ENCODE data around the gene B9D1.

B9D1 gene

DNA sequence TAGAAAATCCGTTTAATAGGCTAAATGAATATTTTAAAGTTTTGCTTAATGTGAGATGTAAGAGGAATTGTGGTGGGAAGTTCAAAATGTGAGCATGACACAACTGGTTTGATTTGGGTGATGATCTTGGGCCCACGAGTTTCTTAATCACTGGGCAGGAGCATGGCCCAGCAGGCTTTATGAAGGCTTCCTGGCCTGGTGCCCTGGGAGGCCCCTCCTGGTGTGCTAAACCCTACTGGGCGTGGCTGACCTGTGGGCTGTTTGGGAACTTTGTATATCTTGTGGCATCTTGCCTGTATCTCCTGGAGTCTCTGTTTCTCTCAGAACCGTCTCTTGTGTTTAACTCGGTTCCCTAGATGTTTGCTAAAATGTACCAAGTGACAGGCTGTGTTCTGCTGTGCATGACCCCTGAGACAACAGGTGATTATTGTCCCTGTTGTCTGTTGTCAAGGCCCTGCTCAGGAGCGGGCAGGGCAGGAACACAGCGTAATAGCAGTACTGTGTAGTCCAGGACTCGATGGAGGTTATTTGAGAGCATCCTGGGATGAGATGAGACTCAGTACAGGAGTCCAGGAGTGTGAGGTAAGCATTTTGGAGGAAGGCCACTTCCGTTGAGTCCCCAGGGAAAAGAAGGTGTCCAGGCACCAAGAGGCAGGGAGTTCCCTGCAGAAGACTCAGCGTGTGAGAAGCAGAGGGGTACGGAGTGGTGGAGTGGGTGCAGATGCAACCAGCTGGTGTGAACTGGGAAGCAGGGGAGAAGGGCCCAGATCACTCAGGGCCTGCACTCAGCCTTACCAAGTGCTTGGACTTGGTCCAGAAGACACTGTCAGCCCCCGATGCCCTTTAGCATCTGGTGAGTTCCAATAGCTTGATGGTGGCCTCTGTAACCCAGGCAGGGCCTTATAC lies 48.5 kb downstream of the B9D1 start:
- DNase-seq = no peak

GRCh38 chr17:19313066-19313745 lies 49.3 kb downstream of the B9D1 start:
- DNase-seq = no peak

- no peak for DNase-seq
Measured at GRCh38 chr17:19312406-19312805, 50.1 kb downstream of the B9D1 start.

- no peak for DNase-seq
Measured at GRCh38 chr17:19311421-19312215, 50.9 kb downstream of the B9D1 start.

GRCh38 chr17:19311016-19311415 lies 51.5 kb downstream of the B9D1 start:
- DNase-seq = no peak

- DNase-seq = no peak
Measured at GRCh38 chr17:19310151-19310550, 52.4 kb downstream of the B9D1 start.

- no peak for DNase-seq
Measured at GRCh38 chr17:19309701-19310100, 52.8 kb downstream of the B9D1 start.

- no peak for DNase-seq
Measured at GRCh38 chr17:19308398-19308797, 54.1 kb downstream of the B9D1 start.

DNA sequence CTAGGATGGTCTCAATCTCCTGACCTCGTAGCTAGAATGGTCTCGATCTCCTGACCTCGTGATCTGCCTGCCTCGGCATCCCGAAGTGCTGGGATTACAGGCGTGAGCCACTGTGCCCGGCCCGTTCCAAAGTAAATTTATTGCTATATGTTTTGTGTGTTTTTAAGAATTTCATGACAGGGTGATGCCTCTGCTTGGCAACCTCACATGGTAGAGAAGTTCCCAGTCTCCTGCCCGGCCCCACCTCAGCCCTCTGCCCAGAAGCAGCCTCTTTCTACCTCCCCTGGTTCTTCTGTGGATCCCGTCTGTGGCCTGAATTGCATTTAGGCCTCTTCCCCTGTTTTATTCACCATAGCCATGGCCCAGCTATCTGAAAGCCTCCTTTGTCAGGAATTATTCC lies 55.0 kb downstream of the B9D1 start:
- no peak for DNase-seq

- no peak for DNase-seq
Measured at GRCh38 chr17:19306160-19307111, 56.1 kb downstream of the B9D1 start.

DNA sequence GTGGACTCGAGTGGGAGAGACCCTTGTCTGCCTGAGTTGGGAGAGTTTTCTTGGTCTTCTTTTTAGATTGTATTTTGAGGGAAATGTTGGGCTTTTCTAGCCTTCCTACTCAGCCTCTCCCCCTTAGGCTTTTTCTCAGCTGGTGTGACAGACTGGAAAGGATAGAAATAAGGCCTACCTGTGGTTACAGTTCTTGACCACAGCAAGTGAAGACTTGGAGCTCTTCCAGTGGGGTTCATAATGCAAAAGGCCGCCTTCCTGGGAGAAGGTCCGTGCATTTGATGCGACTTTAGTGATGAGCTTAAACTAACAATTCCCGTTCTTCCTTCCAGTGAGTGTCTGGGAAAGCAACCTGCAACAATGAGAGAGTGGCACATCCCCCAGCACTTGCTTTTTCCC lies 56.8 kb downstream of the B9D1 start:
- no peak for DNase-seq

GRCh38 chr17:19305256-19305655 lies 57.3 kb downstream of the B9D1 start:
- no peak for DNase-seq

DNA sequence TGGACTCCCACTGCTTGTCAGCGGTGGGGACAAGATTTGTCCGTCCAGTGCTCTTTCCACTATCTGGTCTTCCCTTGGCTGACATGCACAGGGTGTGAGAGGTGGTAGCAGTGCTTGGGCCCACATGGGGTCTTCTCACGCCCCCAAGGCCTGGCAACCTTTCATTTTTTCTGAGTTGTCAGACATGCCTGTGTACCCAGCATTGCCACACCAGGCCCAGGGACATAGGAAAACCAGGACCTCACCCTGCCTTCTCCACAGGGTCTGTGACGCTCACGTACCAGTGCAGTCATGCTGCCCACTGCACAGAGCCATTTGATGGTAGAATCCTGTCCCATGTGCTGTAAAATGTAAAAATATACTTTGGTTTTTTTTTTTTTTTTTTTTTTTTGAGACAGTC lies 57.8 kb downstream of the B9D1 start:
- no peak for DNase-seq

- DNase-seq = no peak
Measured at GRCh38 chr17:19304209-19304608, 58.3 kb downstream of the B9D1 start.

GRCh38 chr17:19303367-19303776 lies 59.2 kb downstream of the B9D1 start:
- no peak for DNase-seq

- DNase-seq = no peak
Measured at GRCh38 chr17:19302791-19303331, 59.7 kb downstream of the B9D1 start.

- no peak for DNase-seq
Measured at GRCh38 chr17:19301973-19302372, 60.5 kb downstream of the B9D1 start.

- no peak for DNase-seq
Measured at GRCh38 chr17:19301274-19301951, 61.1 kb downstream of the B9D1 start.

GRCh38 chr17:19299866-19300265 lies 62.7 kb downstream of the B9D1 start:
- no peak for DNase-seq

- DNase-seq = no peak
Measured at GRCh38 chr17:19299214-19299747, 63.2 kb downstream of the B9D1 start.

DNA sequence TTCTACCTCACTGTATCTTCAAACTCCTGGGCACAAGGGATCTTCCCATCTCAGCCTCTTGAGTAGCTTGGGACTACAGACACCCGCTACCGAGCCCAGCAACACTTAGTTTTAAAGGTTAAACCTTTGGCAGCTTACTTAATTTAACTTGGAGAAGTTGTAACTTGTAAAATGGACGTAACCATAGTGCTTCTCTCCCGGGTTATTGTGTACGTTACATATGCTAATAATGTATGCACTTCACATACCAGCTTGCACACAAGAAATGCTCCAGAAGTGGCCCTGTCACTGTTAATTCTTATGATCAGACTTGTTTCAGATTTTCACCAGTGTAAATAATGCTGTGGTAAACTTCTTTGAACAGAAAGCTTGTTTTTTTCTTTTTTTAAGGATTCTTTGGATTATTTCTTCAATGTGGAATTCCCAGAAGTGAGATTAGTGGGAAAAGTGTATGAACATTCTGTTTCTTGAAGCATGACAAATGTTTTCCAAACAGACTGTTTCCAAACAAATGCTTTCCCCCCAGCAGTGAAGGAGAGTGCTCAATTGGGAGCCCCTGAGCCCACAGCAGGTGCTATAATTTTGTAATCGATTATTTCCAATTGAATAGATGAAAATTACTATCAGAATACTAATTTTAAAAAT lies 63.8 kb downstream of the B9D1 start:
- no peak for DNase-seq

Measured in NCI-H1930 (cell line).